ENCODE measurements around the gene CDK17.

The CDK17 gene

GRCh38 chr12:96241846-96242256 is 158.4 kb downstream of the CDK17 start:
- in situ Hi-C loops (cut with MboI; ENCODE audit: low sequenced_read_pairs): no loop called here

GRCh38 chr12:96241431-96241830 is 158.8 kb downstream of the CDK17 start:
- in situ Hi-C loops (cut with MboI; ENCODE audit: low sequenced_read_pairs): no loop called here

DNA sequence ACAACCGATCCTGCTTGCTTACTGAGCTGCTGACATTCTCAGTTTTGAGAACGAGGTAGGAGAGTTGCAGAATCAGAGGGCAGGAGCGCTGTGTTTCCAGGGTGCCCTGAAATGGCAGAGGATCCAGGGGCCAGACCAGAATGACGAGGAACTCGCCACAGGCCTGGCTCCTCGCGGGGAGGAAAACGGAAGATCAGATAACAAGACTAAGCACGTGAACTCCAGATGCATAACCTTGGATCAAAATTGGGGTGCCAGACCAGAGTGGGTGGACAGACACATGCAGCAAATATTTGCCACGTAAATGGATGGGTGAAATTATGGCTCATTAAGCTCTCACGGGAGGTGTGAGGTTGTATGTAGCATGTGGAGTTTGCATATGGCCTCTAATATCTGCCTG is 159.6 kb downstream of the CDK17 start:
- in situ Hi-C loops (cut with MboI; ENCODE audit: low sequenced_read_pairs): no loop called here

- in situ Hi-C loops (cut with MboI; ENCODE audit: low sequenced_read_pairs): no loop called here
Measured at GRCh38 chr12:96239711-96240635, 160.3 kb downstream of the CDK17 start.

GRCh38 chr12:96238336-96239047 is 161.7 kb downstream of the CDK17 start:
- in situ Hi-C loops (cut with MboI; ENCODE audit: low sequenced_read_pairs): no loop called here

DNA sequence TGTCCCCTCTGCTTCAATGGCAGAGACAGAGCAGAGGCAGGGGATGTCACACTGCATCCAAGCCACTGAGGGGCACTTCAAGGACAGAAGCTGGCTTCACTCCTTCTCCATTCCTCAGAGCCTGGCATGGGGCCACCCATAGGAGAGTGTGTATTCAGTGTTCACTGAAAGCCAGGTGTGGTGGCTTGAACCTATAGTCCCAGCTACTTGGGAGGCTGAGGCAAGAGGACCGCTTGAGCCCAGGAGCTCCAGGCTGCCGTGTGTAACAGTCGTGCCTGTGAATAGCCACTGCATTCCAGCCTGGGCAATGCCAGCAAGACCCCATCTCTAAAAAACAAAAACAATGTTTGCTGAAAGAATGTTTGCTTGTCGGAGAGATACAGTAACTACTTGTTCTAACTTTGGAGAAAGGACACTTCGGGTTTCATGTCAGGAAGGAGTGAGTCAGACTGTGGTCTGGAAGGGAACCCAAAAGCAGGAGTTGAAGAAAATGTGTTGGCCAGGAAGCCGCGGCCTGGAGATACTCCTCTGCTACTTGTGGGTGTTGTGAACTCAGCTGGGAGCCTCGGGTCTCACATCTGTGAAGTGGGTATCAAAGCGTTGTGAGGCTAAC is 162.7 kb downstream of the CDK17 start:
- in situ Hi-C loops (cut with MboI; ENCODE audit: low sequenced_read_pairs): no loop called here

GRCh38 chr12:96237035-96237434 is 163.2 kb downstream of the CDK17 start:
- in situ Hi-C loops (cut with MboI; ENCODE audit: low sequenced_read_pairs): no loop called here

- in situ Hi-C loops (cut with MboI; ENCODE audit: low sequenced_read_pairs): no loop called here
Measured at GRCh38 chr12:96236221-96236822, 163.9 kb downstream of the CDK17 start.

DNA sequence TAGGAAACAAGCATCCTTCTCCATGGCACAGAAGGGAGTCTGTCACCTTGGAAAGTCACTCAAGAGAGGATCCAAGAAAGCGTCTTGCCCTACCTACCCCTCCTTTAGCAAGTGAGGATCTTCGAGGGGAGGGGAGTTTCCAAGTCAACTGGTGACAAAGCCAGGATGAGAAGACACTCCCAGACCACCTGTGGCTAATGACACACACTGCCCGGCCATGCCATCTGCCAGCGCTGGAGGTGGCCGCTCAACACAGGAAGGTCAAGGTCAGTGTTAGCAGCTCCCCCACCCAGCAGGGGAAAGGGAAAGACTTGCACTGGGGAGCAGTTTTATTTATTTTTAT is 164.8 kb downstream of the CDK17 start:
- in situ Hi-C loops (cut with MboI; ENCODE audit: low sequenced_read_pairs): no loop called here

DNA sequence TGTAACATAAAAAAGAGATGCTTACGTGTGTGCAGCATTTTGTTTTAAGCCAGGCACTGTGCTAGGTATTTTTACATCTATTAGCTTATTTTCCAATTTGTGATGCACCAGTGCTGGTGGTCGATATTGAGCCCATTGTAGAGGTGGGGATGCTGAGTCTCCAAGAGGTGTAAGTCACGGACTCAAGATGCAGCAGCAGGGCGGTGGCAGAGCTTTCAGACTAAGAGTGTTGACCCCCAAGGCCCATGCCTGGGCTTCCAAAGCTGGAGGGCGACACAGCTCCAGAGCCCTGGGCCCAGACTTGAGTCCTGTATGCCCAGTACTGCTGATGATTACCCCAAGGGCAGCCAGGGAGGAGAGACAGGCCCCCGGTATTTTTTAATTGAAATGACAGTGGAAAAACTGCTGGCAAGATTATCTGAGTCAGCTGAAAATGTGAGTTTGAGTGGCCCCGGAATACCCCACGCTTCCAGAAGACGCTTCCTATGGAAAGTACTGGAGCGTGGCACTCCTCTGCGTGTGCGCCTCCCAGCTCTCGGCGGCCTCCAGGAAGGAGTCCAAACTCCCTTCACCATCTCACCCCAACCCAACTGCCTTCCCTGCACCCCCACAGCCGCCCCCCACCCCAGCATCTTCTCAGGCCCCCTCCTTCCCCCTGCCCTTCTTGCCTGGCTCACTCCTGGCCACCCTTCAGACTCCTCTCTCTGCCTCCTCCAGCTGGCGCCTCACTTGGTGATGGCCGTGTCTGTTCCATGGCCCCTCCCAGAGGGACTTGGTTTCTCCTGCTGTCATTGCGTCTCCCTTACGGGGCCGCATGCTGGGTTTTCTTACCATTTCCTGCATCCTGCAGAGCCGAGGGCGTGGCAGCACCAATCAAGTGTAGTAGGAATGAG is 165.4 kb downstream of the CDK17 start:
- in situ Hi-C loops (cut with MboI; ENCODE audit: low sequenced_read_pairs): no loop called here

GRCh38 chr12:96233939-96234461 is 166.2 kb downstream of the CDK17 start:
- in situ Hi-C loops (cut with MboI; ENCODE audit: low sequenced_read_pairs): no loop called here

GRCh38 chr12:96233168-96233567 is 167.1 kb downstream of the CDK17 start:
- in situ Hi-C loops (cut with MboI; ENCODE audit: low sequenced_read_pairs): no loop called here

DNA sequence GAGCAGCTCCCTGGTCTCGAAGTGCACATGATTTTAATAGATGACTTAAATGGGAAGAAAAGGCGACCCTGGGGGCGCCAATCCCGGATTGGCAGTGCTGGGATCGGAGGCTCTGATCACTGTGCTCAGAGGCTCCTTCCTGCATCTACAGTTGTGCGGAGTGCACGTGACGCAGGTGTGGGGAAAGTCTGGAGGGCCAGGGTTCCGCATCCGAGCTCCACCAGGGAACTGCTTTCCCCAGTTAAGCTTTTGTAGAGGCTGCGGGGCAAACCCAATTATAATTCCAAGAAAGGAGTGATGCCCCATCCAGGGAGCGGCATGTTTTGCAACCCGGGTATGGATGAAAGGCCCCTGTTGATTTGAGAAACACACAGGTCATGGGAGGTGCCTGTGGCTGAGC is 169.6 kb downstream of the CDK17 start:
- in situ Hi-C loops (cut with MboI; ENCODE audit: low sequenced_read_pairs): no loop called here

DNA sequence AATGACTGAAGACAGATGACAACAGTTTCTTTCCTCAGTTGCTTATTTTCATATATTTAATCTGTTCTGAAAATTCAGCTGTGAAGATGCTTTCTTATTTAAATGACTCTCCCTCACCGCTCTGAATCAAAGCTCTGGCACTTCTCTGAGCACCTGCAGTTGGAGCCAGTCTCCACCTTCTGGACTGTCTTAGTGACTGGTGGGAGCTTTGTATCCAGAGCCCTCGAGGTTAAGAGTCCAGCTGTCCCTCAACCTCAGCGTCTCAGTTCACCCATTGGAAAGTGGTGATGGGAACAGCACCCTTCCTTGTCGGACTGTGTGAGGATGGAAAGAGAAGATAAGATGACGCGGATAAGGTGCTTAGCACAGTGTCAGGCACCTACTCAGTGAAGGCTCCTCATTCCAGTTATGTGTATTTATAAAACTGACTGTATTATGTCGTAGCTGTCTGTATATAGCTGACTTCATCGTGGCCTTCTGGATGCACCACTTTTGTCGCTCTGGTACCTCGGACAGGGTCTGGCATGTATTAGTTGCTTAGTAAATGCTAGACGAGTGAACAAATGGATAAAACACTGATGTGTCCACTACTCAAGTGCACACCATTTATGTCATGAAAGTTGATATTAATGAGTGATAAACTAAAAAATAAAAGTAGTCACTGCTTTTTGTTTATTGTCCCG is 171.5 kb downstream of the CDK17 start:
- in situ Hi-C loops (cut with MboI; ENCODE audit: low sequenced_read_pairs): no loop called here
